Activated CD8-positive, alpha-beta T cell treated with anti-CD3 and anti-CD28 coated beads for 36 hours (primary cell): Measurements from ENCODE around the gene RGS17. TPM values are rescaled to one million over a fixed set of nuclear protein-coding genes. Genes with fewer than 3 reads are reported as not detected.
"Not testable (repeated sequence)": the region's sequence is repeated elsewhere in the genome, so short reads cannot be mapped to it uniquely, and the experiment has no call there.

ENCODE experiments used
- ATAC-seq: fragments of 200-7000 bp; cut with Tn5 transposase; one replicate; pipeline ENCODE4 v1.10.0; 2021; ENCODE audit warnings: mild to moderate bottlenecking, moderate library complexity
- CTCF ChIA-PET: fragments of 350-600 bp; sonication (Branson Sonifier 250); formaldehyde crosslinking; loops from one replicate; lab custom pipeline; 2021; ENCODE audit warnings: antibody characterized with exemption; lab: Charles Lee
- POLR2A ChIA-PET: fragments of 350-600 bp; sonication (Branson Sonifier 250); formaldehyde crosslinking; loops from one replicate; lab custom pipeline; 2021; ENCODE audit warnings: antibody characterized with exemption; lab: Charles Lee
- DNase-seq: peaks from one replicate; pipeline ENCODE4 v3.0.0-alpha.2; 2020
- H3K27ac Mint-ChIP-seq: one replicate; pipeline ENCODE4 v1.8.0; 2021; ENCODE audit warnings: mild to moderate bottlenecking, mixed read lengths
- H3K27me3 Mint-ChIP-seq: one replicate; pipeline ENCODE4 v1.8.0; 2021; ENCODE audit warnings: mixed read lengths
- H3K36me3 Mint-ChIP-seq: one replicate; pipeline ENCODE4 v1.8.0; 2021; ENCODE audit warnings: low read depth, mixed read lengths
- H3K4me1 Mint-ChIP-seq: one replicate; pipeline ENCODE4 v1.8.0; 2021; ENCODE audit warnings: low read depth, mixed read lengths
- H3K4me3 Mint-ChIP-seq: one replicate; pipeline ENCODE4 v1.8.0; 2021; ENCODE audit warnings: mild to moderate bottlenecking, moderate library complexity, mixed read lengths
- H3K9me3 Mint-ChIP-seq: one replicate; pipeline ENCODE4 v1.8.0; 2021; ENCODE audit warnings: mixed read lengths
- CTCF ChIP-seq: fragments of 200-600 bp; IDR thresholded peaks from one replicate; pipeline ENCODE4 v1.8.0; 2022; ENCODE audit warnings: antibody characterized with exemption, mild to moderate bottlenecking
- intact Hi-C: fragments of 100-400 bp; cut with micrococcal nuclease; formaldehyde crosslinking; loops from one replicate; pipeline ENCODE4 v1.10.0; 2022
- total RNA-seq, 2 experiments: library from RNA; stranded (reverse); gene quantifications; one replicate each; pipeline ENCODE4 v1.2.3, GENCODE V29; 2021

RGS17 gene
- total RNA-seq, 2 experiments from 2014 or later = not detected

DNA sequence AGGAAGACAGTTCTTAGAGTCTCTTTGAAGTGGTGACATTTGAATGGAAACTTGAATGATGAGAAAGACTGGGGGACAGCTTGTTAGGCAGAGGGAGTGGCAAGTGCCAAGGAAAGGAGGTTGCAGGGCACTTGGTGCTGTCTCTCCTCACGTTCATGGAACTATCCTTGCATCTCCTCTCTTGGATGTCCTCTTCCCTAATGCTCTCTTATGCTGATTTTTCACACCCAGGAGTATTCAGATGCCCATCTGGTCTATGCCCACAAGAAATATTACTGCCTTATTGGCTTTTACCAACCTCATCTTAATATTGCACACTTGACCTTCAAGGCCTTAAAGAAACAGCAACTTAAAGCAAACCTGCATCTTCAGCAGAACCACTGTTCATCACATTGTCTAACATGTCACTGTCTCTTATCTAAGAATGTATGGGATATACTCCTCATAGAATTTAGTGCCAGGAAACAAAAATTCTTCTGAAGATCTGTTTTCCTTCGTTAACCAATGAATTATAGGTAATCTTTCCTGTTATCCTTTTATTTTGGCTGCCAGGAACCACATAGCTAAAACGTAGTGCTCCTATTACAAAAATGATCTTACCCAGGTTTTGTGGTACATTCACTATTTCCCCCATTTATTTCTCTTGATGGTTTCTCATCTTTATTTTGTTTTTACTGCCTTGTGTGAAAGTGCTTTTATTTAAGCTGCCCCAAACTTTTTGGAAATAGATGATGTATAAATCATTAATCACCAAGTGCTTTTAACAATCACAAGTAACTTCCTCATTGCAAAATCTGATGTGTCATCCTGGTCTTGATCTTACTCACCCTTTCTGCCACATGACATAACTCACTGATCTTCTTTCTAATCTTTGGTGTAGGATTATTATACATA lies 12.8 kb downstream of the RGS17 start:
- TF ChIP-seq CTCF = no peak
- Mint-ChIP-seq H3K27me3 (peaks cover 6% of the 10 kb centered on the region), H3K4me3 (no peak overlapping the region), H3K9me3 (peaks cover 3% of the 10 kb centered on the region), H3K36me3 (no peaks in the 10 kb centered on the region), H3K27ac (no peak overlapping the region), H3K4me1 (peaks cover 2% of the 10 kb centered on the region)
- intact Hi-C loops = no loop called here
- ATAC-seq = no peak
- ChIA-PET POLR2A (no interaction called here), CTCF (no interaction called here)
- no peak for DNase-seq

DNA sequence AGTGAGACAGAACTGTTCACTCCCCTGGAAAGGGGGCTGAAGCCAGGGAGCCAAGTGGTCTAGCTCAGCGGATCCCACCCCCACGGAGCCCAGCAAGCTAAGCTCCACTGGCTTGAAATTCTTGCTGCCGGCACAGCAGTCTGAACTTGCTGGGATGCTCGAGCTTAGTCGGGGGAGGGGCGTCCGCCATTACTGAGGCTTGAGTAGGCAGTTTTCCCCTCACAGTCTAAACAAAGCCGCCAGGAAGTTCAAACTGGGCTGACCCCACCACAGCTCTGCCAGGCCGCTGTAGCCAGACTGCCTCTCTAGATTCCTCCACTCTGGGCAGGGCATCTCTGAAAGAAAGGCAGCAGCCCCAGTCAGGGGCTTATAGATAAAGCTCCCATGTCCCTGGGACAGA lies 20.0 kb downstream of the RGS17 start:
- DNase-seq, CTCF ChIA-PET, H3K4me3 Mint-ChIP-seq, H3K9me3 Mint-ChIP-seq, H3K4me1 Mint-ChIP-seq, H3K27ac Mint-ChIP-seq, POLR2A ChIA-PET, ATAC-seq, H3K36me3 Mint-ChIP-seq, intact Hi-C loops: not testable (repeated sequence)
- H3K27me3 Mint-ChIP-seq = peaks cover 12% of the 10 kb centered on the region

DNA sequence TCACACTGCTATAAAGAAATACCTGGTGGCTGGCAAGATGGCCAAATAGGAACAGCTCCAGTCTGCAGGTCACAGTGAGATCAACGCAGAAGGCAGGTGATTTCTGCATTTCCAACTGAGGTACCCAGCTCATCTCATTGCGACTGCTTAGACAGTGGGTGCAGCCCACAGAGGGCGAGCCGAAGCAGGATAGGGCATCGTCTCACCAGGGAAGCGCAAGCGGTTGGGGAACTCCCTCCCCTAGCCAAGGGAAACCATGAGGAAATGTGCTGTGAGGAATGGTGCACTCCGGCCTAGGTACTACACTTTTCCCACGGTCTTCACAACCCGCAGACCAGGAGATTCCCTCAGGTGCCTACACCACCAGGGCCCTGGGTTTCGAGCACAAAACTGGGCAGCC lies 20.5 kb downstream of the RGS17 start:
- intact Hi-C loops, H3K27ac Mint-ChIP-seq, H3K4me3 Mint-ChIP-seq, DNase-seq, H3K4me1 Mint-ChIP-seq, H3K9me3 Mint-ChIP-seq, H3K36me3 Mint-ChIP-seq, ATAC-seq, POLR2A ChIA-PET, CTCF ChIA-PET: not testable (repeated sequence)
- H3K27me3 Mint-ChIP-seq = peaks cover 12% of the 10 kb centered on the region

GRCh38 chr6:153108315-153108714 lies 22.8 kb downstream of the RGS17 start:
- H3K27me3 Mint-ChIP-seq = peaks cover 12% of the 10 kb centered on the region
- DNase-seq (no peak), ATAC-seq (no peak)
- H3K27ac Mint-ChIP-seq = no peak overlapping the region
- ChIA-PET CTCF (interaction anchor here (0.9 kb wide), 1 partner anchor 123 kb away, joined by 3 read pairs; no protein-coding TSS in a partner anchor), POLR2A (interaction anchor here (0.6 kb wide), 1 partner anchor 17 kb away, joined by 4 read pairs; no protein-coding TSS in a partner anchor)
- no peak for TF ChIP-seq CTCF
- no peaks in the 10 kb centered on the region for H3K9me3 Mint-ChIP-seq
- H3K4me1 Mint-ChIP-seq = no peaks in the 10 kb centered on the region
- H3K4me3 Mint-ChIP-seq = no peak overlapping the region
- H3K36me3 Mint-ChIP-seq = no peaks in the 10 kb centered on the region
- intact Hi-C loops = no loop called here

DNA sequence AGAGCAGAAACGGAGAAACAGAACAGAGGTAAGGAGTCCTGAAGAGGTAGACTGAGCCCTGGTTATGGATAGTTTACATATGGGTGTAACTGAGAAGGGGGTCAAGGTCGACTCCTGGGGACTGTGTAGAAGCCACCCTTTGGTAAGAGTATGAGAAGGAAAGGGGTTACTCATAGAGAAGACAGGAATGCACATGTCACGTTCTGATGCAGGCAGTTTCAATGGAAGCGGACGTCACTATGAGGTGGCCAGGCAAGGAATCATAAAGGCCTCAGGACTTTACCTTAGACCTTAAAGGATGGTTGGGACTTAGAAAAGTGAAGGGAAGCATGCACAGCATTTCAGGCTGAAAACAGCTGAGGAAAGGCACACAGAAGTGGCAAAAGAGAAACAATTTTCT lies 25.1 kb downstream of the RGS17 start:
- Mint-ChIP-seq H3K4me1 (no peaks in the 10 kb centered on the region), H3K4me3 (no peak overlapping the region), H3K9me3 (no peaks in the 10 kb centered on the region), H3K36me3 (no peaks in the 10 kb centered on the region), H3K27ac (no peak overlapping the region), H3K27me3 (peaks cover 7% of the 10 kb centered on the region)
- no peak for DNase-seq
- CTCF ChIA-PET = no interaction called here
- intact Hi-C loops = no loop called here
- no peak for ATAC-seq
- TF ChIP-seq CTCF = no peak
- POLR2A ChIA-PET = no interaction called here

GRCh38 chr6:153104220-153104619 lies 26.9 kb downstream of the RGS17 start:
- CTCF ChIA-PET = no interaction called here
- DNase-seq = no peak
- peaks cover 5% of the 10 kb centered on the region for H3K27me3 Mint-ChIP-seq
- POLR2A ChIA-PET = no interaction called here
- no peak for ATAC-seq
- no peaks in the 10 kb centered on the region for H3K4me1 Mint-ChIP-seq
- no peak for TF ChIP-seq CTCF
- H3K4me3 Mint-ChIP-seq = no peak overlapping the region
- no peaks in the 10 kb centered on the region for H3K9me3 Mint-ChIP-seq
- intact Hi-C loops = no loop called here
- H3K36me3 Mint-ChIP-seq = no peaks in the 10 kb centered on the region
- H3K27ac Mint-ChIP-seq = no peak overlapping the region
